Activated CD4-positive, alpha-beta T cell treated with anti-CD3 and anti-CD28 coated beads, Interleukin-2, amount 50 U/mL, for 16 hours (primary cell): Measurements from ENCODE around the gene SPC24.
"Not testable (repeated sequence)": the region's sequence is repeated elsewhere in the genome, so short reads cannot be mapped to it uniquely, and the experiment has no call there.

Experiments
- DNase-seq: peaks from one replicate; pipeline ENCODE4 v3.0.0-alpha.2; 2020

The SPC24 gene

GRCh38 chr19:11121963-11122362 is 33.6 kb downstream of the SPC24 start:
- DNase-seq, result not testable (repeated sequence)

- DNase-seq, result no peak
These were observed 39.1 kb downstream of the SPC24 start for GRCh38 chr19:11116507-11116906.

- no peak for DNase-seq
These were observed 39.6 kb downstream of the SPC24 start for GRCh38 chr19:11115895-11116446.

GRCh38 chr19:11115042-11115441 is 40.5 kb downstream of the SPC24 start:
- no peak for DNase-seq

- no peak for DNase-seq
These were observed 42.4 kb downstream of the SPC24 start for GRCh38 chr19:11113140-11113708.

- DNase-seq, result no peak
These were observed 43.8 kb downstream of the SPC24 start for GRCh38 chr19:11111771-11112144.

GRCh38 chr19:11111117-11111770 is 44.3 kb downstream of the SPC24 start:
- no peak for DNase-seq

GRCh38 chr19:11108746-11109145 is 46.8 kb downstream of the SPC24 start:
- no peak for DNase-seq

GRCh38 chr19:11106477-11106876 is 49.1 kb downstream of the SPC24 start:
- no peak for DNase-seq

- no peak for DNase-seq
These were observed 50.5 kb downstream of the SPC24 start for GRCh38 chr19:11105014-11105636.

- not testable (repeated sequence) for DNase-seq
These were observed 51.9 kb downstream of the SPC24 start for GRCh38 chr19:11103667-11104066.

- no peak for DNase-seq
These were observed 52.6 kb downstream of the SPC24 start for GRCh38 chr19:11102944-11103343.

GRCh38 chr19:11101057-11101456 is 54.5 kb downstream of the SPC24 start:
- no peak for DNase-seq

GRCh38 chr19:11100049-11100448 is 55.5 kb downstream of the SPC24 start:
- no peak for DNase-seq

- DNase-seq, result no peak
These were observed 56.7 kb downstream of the SPC24 start for GRCh38 chr19:11098861-11099260.

GRCh38 chr19:11098327-11098726 is 57.3 kb downstream of the SPC24 start:
- no peak for DNase-seq

GRCh38 chr19:11097367-11097766 is 58.2 kb downstream of the SPC24 start:
- DNase-seq, result not testable (repeated sequence)

- peak; percentile 73 for DNase-seq
These were observed 59.3 kb downstream of the SPC24 start for GRCh38 chr19:11096210-11096841.
